ENCODE data around the gene ANKRD23. TPM values are rescaled to one million over a fixed set of nuclear protein-coding genes. Genes with fewer than 3 reads are reported as not detected.

ANKRD23 gene
- total RNA-seq, 1 experiment from 2014 or later, result 8.9 TPM

- Histone ChIP-seq H3K9me2 (ENCODE audit: insufficient read depth) (no peaks in the 10 kb centered on the region), H3K27ac (no peak overlapping the region), H3K4me3 (no peak overlapping the region), H3K79me2 (ENCODE audit: low read depth) (peaks cover 55% of the 10 kb centered on the region), H4K20me1 (ENCODE audit: insufficient read depth) (peaks cover 28% of the 10 kb centered on the region), H3F3A (ENCODE audit: insufficient read depth, low read depth) (peaks cover 21% of the 10 kb centered on the region), H3K27me3 (ENCODE audit: insufficient read depth, low read depth) (no peaks in the 10 kb centered on the region), H3K36me3 (ENCODE audit: low read depth) (0 out of 2 replicates have a peak, but pooled peaks cover 9% of the 10 kb centered on the region), H3K4me1 (replicated peaks; ENCODE audit: insufficient read depth) (peaks cover 34% of the 10 kb centered on the region), H2AFZ (no peak overlapping the region), H3K4me2 (no peak overlapping the region), H3K9me3 (ENCODE audit: insufficient read depth, low read depth) (no peaks in the 10 kb centered on the region)
- TF ChIP-seq CTCF (conservative IDR thresholded peaks at IDR 0.05) (no peak), EZH2 (IDR thresholded peaks at IDR 0.05; ENCODE audit: low read depth) (no peak)
- no TSS peak for BruUV-seq (replicated peaks)
- CTCF ChIA-PET, result interaction anchor here (0.6 kb wide), 1 partner anchor 36 kb away, joined by 5 read pairs; no protein-coding TSS in a partner anchor
- intact Hi-C loops (cut with micrococcal nuclease; ENCODE audit: unreplicated experiment), result loop anchor here (5.0 kb wide), 2 partner anchors 267 to 287 kb away; no protein-coding TSS in a partner anchor
- DNase-seq, result no peak
- POLR2A ChIA-PET (ENCODE audit: unreplicated experiment), result interaction anchor here (0.6 to 0.7 kb wide), 2 partner anchors 37 to 222 kb away, joined by 4 to 6 read pairs; no protein-coding TSS in a partner anchor
These were observed 24.5 kb downstream of the ANKRD23 start for GRCh38 chr2:96819128-96819875.

- H2AFZ ChIP-seq, result no peak overlapping the region
- H3K36me3 ChIP-seq (ENCODE audit: low read depth), result 0 out of 2 replicates have a peak, but pooled peaks cover 4% of the 10 kb centered on the region
- CTCF ChIA-PET, result interaction anchor here (0.6 kb wide), 1 partner anchor 40 kb away, joined by 5 read pairs; the partner anchor contains the start of gene ANKRD39
- peaks cover 28% of the 10 kb centered on the region for H4K20me1 ChIP-seq (ENCODE audit: insufficient read depth)
- peaks cover 12% of the 10 kb centered on the region for H3F3A ChIP-seq (ENCODE audit: insufficient read depth, low read depth)
- no peak for TF ChIP-seq EZH2 (IDR thresholded peaks at IDR 0.05; ENCODE audit: low read depth)
- TF ChIP-seq CTCF (conservative IDR thresholded peaks at IDR 0.05), result no peak
- peak overlapping the region; percentile 99 for H3K4me2 ChIP-seq
- POLR2A ChIA-PET (ENCODE audit: unreplicated experiment), result no interaction called here
- intact Hi-C loops (cut with micrococcal nuclease; ENCODE audit: unreplicated experiment), result loop anchor here (2.0 to 5.0 kb wide), 4 partner anchors 55 to 295 kb away; partner anchors contain the start of gene ANKRD36
- peak overlapping the region; percentile 80 for H3K4me3 ChIP-seq
- H3K9me3 ChIP-seq (ENCODE audit: insufficient read depth, low read depth), result no peaks in the 10 kb centered on the region
- H3K9me2 ChIP-seq (ENCODE audit: insufficient read depth), result no peaks in the 10 kb centered on the region
- peaks cover 26% of the 10 kb centered on the region for H3K4me1 ChIP-seq (replicated peaks; ENCODE audit: insufficient read depth)
- H3K27ac ChIP-seq, result no peak overlapping the region
- DNase-seq, result no peak
- peaks cover 45% of the 10 kb centered on the region for H3K79me2 ChIP-seq (ENCODE audit: low read depth)
- no peaks in the 10 kb centered on the region for H3K27me3 ChIP-seq (ENCODE audit: insufficient read depth, low read depth)
- TSS peak; percentile 39 for BruUV-seq (replicated peaks)
These were observed 25.9 kb downstream of the ANKRD23 start for GRCh38 chr2:96817882-96818281.

GRCh38 chr2:96816836-96817702 is 26.8 kb downstream of the ANKRD23 start:
- 0 out of 2 replicates have a peak, but pooled peaks cover 4% of the 10 kb centered on the region for H3K36me3 ChIP-seq (ENCODE audit: low read depth)
- H3K9me3 ChIP-seq (ENCODE audit: insufficient read depth, low read depth), result no peaks in the 10 kb centered on the region
- H3K4me2 ChIP-seq, result peak overlapping the region; percentile 99
- no TSS peak for BruUV-seq (replicated peaks)
- no peak for TF ChIP-seq EZH2 (IDR thresholded peaks at IDR 0.05; ENCODE audit: low read depth)
- TF ChIP-seq CTCF (conservative IDR thresholded peaks at IDR 0.05), result no peak
- peak in 1 of 2 experiments; percentile 19 for DNase-seq
- peaks cover 44% of the 10 kb centered on the region for H3K79me2 ChIP-seq (ENCODE audit: low read depth)
- no peaks in the 10 kb centered on the region for H3K9me2 ChIP-seq (ENCODE audit: insufficient read depth)
- H3K4me1 ChIP-seq (replicated peaks; ENCODE audit: insufficient read depth), result peaks cover 26% of the 10 kb centered on the region
- peaks cover 12% of the 10 kb centered on the region for H3F3A ChIP-seq (ENCODE audit: insufficient read depth, low read depth)
- H3K4me3 ChIP-seq, result peak overlapping the region; percentile 80
- ChIA-PET CTCF (interaction anchor here (0.8 kb wide), 1 partner anchor 263 kb away, joined by 5 read pairs; no protein-coding TSS in a partner anchor), POLR2A (ENCODE audit: unreplicated experiment) (no interaction called here)
- H4K20me1 ChIP-seq (ENCODE audit: insufficient read depth), result peaks cover 28% of the 10 kb centered on the region
- intact Hi-C loops (cut with micrococcal nuclease; ENCODE audit: unreplicated experiment), result loop anchor here (1.0 to 5.0 kb wide), 7 partner anchors 15 to 296 kb away; partner anchors contain the start of genes ANKRD36 and ANKRD39
- H2AFZ ChIP-seq, result peak overlapping the region; percentile 61; the same call in 1 of the 2 replicates
- H3K27ac ChIP-seq, result no peak overlapping the region
- no peaks in the 10 kb centered on the region for H3K27me3 ChIP-seq (ENCODE audit: insufficient read depth, low read depth)
